SK-N-SH treated with all-trans-retinoic acid at 6 μM for 48 hours (cell line): ENCODE results near the gene KDF1.

ENCODE experiments used
- BACH2 ChIP-seq: fragments of 250-450 bp; sonication (Bioruptor Pico); IDR thresholded peaks from 2 replicates; pipeline ENCODE4 v1.9.0; 2021; ENCODE audit warnings: mild to moderate bottlenecking, borderline replicate concordance
- CREB5 ChIP-seq: fragments of 250-450 bp; sonication (Bioruptor Pico); IDR thresholded peaks from 2 replicates; pipeline ENCODE4 v1.5.1; 2020; ENCODE audit warnings: low read depth, mild to moderate bottlenecking, moderate library complexity
- OSR1 ChIP-seq: fragments of 250-450 bp; sonication (Bioruptor Pico); IDR thresholded peaks from 2 replicates; pipeline ENCODE4 v1.8.0; 2022; ENCODE audit warnings: moderate library complexity, mild to moderate bottlenecking, inconsistent platforms
- PATZ1 ChIP-seq: fragments of 250-450 bp; sonication (Bioruptor Pico); IDR thresholded peaks from 2 replicates; pipeline ENCODE4 v1.8.0; 2020; ENCODE audit warnings: mild to moderate bottlenecking, moderate library complexity, borderline replicate concordance
- RARB ChIP-seq: fragments of 250-450 bp; sonication (Bioruptor Pico); IDR thresholded peaks from 2 replicates; pipeline ENCODE4 v1.8.0; 2021; ENCODE audit warnings: mild to moderate bottlenecking, moderate library complexity
- TCF4 ChIP-seq: fragments of 250-450 bp; sonication (Bioruptor Pico); IDR thresholded peaks from 2 replicates; pipeline ENCODE4 v1.8.0; 2021; ENCODE audit warnings: mild to moderate bottlenecking, moderate library complexity, borderline replicate concordance

DNA sequence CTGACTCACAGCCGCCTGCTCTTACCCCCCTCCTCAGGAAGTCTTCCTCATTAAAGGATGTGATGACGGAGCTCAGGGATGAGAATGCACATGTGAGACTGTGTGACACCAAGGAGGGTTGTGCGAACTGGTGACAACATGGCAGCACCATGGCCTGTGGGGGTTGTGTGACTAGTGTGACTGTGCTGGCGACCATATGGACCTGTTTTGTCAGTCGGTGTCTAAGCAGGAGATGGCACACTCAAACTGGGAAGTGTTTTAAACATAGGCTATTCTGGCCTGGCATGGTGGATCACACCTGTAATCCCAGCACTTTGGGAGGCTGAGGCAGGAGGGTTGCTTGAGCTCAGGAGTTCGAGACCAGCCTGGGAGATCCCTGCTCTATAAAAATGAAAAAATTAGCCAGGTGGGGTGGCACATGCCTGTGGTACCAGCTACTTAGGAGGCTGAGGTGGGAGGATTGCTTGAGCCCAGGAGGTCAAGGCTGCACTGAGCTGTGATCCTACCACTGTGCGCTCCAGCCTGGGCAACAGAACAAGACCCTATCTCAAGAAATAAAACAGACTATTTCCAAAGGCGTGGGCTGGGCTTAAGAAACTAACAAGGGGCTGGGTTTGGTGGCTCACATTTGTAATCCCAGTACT lies 40.7 kb upstream of the KDF1 start:
- TF ChIP-seq BACH2 (CRISPR knock-in tag), result no peak
- TF ChIP-seq PATZ1 (CRISPR knock-in tag), result no peak
- no peak for TF ChIP-seq TCF4
- TF ChIP-seq RARB, result no peak
- no peak for TF ChIP-seq CREB5 (CRISPR knock-in tag)
- TF ChIP-seq OSR1 (CRISPR knock-in tag), result no peak
